ENCODE data around the gene RPS6KA2.
"Not testable (repeated sequence)": the region's sequence is repeated elsewhere in the genome, so short reads cannot be mapped to it uniquely, and the experiment has no call there.

The RPS6KA2 gene

DNA sequence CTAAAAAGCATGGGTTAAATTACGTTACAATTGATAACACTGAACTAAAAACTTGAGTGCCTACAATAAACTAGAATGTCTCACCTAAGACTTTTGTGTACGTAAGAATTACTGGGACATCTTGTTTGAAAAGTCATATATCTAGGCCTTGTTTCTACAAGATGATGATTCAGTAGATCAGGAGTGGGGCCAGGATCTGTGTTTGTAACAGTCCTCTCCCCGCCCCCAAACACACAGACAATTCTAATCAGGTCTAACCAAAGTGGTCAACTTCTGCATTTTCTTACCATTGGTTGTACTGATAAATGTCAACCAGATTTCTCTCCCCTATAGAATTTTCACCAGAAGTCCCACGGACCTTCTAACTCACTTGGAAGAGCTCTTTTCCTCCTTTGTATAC, 97.5 kb downstream of the RPS6KA2 start:
- DNase-seq (ENCODE audit: low spot score) = no peak

DNA sequence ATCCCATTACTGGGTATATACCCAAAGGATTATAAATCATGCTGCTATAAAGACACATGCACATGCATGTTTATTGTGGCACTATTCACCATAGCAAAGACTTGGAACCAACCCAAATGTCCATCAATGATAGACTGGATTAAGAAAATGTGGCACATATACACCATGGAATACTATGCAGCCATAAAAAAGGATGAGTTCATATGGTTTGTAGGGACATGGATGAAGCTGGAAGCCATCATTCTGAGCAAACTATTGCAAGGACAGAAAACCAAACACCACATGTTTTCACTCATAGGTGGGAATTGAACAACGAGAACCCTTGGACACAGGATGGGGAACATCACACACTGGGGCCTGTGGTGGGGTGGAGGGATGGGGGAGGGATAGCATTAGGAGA, 98.0 kb downstream of the RPS6KA2 start:
- not testable (repeated sequence) for DNase-seq (ENCODE audit: low spot score)

DNA sequence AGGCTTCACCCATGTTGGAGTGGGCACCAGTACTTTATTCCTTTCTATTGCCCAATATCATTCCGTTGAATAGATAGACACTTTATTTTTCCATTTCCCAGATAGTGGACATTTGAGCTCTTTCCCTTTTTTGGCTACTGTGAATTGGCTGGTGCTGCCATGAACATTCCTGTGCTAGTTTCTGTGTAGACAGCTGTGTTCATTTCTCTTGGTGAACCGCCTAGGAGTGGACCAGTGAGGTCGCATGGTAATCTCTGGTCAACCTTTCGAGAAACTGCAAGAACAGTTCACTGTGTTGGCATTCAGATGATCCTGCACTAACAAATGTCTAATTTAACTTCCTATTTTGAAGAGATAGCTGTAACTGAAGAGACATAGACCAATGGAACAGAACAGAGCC, 99.2 kb downstream of the RPS6KA2 start:
- no peak for DNase-seq (ENCODE audit: low spot score)

DNA sequence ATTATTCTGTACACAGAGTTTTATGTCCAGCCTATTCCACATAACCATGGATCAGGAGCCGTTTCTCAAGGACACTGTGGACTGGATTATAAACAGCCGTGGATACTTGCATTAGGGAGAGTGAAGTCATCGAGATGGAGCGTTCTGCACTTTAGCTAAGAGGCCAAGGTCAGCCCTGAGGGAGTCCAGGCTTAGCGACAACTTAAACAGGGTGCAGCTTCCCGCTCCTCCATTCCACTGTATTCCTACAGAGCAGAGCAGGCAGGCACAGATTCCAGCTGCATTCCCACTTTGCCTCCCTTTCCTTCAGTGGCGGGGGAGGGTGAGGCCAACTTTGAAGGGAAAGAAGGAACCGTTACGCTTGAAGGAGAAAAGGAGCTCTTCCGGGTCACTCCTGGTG, 100.1 kb downstream of the RPS6KA2 start:
- no peak for DNase-seq (ENCODE audit: low spot score)

DNA sequence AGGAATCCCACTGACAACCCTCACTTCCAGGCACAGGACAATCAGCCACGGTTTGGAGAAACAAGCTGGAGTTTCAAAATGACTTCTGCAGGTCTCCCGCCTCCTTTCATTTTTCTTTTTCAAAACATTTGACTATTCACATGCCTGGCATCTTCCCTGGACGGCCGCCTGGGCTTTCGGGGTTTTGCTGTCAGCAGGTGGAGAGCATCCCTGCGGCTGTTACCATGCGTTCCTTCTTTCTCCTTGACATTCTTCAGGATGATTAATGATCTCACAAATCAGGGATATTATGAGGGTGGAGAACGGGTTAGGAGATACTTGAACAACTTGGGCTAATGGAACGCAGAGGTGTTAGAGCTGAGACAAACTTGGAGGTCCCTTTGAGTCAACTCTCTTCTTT, 101.5 kb downstream of the RPS6KA2 start:
- DNase-seq (ENCODE audit: low spot score) = no peak

DNA sequence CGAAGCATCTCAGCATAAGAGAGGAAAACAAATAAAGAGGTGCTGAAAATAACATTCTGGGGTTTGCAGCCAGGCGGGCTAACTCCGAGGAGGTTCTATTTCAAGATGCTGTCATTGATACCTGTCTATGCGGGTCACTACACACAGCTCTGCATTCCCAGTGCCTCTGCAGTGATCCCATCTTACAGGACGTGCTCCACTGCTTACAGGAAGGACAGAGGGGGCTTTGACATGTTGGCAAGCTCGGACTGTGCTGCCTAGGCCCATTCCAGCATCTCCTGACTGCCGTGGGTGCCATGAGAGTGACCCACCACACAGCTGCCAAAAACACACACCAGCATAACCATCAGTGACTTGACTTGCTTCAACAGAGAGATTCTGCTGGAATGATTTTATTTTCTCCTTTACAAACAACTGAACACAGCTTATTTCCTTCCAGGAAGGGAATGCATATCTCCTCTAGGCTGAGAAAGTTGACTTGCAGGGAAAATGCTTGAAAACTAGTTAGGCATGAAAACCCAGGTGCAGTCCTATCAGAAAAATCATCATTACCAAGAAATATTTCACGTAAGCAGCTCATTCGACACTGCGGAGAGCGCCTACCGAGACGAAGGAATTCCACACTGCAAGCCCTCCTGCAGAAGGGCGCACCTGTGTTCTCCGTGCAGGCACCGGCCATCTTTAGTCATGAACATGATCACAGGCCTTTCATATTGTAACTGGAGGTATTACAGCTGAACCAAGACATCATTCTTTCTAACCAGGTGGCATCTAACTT, 103.1 kb downstream of the RPS6KA2 start:
- no peak for DNase-seq (ENCODE audit: low spot score)

DNA sequence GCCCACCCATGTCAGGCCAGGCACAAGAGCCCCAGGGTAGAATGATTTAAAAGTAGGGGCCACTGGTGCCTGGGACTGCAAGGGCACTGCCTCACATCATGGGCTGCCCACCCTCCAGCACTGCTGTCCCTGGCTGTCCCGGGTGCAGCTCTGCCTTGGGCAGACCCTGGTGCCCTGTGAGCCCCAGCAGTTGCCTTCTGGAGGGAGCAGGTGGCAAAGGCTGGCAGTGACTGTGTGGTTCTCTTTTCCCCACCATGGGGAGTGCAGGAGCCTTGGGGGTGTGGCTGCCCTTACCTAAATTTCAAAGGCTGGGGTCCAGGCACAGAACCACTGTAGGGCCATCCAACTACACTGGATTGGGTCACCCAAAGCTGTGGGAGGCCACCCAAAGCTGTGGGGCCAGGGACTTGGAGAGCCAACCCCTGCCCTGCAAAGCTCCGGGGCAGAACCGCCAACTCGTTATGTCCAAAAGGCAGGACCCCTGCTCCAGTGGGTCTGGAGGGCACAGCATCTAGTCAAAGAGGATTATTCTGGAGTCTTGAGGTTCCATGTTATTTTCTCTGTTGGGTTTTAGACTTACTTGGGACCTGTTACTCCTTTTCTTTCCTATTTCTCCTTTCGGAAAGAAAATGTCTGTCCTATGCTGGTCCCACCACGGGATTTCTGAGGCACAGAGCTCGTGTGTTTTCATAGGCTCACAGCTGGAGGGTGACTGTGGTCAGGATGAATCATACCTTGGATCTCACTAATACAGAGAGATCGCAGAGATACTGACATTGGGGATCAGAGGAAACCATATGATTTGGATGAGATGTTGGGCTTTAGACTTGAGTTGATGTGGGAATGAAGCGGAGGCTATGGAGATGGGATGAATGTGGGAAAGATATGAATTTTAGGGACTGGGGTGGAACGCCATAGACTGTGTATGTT, 105.9 kb downstream of the RPS6KA2 start:
- DNase-seq (ENCODE audit: low spot score) = no peak

DNA sequence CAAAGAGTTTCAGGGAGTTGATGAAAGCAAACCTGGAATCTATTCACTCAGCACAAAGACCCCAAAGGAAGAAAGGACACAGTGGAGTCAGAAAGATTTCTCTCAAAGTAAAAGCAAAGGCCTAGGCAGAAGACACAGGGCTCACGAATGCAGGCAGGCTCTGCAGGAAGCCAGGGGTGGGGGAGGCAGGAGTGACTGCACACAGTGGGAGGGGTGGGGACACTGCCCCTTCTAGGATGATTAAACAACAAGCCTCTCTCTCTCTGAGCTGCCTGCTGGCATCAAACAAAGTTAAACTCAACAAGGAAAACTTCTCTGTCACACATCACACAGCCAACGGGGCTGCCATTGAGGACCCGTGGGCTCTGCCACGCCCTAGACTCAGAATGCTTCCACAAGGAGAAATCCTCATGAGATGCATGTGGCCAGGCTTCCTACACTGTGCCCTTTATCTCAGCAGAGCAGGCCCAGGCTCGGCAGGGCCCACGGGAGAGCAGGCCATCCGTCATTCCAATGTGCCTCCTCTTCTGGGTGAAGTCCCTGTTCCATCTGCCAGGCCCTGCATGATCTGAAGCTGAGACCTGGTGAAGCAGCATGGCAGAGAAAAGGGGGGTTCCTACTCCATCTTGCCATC, 110.7 kb downstream of the RPS6KA2 start:
- DNase-seq (ENCODE audit: low spot score) = no peak

DNA sequence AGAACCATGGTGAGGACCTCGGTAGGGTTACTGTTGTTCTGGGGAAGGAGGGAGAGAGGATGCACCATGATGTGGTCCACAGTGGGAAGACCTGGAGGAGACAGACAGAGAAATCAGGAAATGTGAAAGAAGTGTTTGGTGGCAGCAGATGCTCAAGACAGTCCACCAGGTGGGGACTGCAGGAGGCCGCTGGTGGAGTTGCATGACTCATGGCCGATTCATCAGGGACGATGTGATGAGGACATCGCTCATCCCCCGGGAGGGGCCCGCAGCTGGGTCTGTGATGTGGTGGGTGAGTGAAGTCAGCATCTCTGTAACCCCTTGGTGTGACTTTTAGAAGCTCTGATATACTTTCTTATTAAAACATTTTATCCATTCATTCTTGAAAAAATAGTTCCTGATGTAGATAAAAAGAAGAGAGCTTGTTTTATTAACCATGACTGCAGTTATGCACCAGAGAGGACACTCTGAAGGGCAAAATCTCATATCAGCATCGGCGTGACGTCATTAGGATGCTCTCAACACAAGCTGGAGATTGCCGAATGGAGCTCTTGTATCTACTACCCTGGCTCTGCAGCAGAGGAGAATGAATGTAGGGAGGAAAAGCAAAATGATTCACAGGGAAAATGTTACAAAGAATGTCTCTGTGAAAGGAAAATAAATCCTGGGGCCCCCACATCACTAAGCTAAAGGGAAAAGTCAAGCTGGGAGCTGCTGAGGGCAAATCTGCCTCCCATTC, 111.8 kb downstream of the RPS6KA2 start:
- DNase-seq (ENCODE audit: low spot score) = no peak

DNA sequence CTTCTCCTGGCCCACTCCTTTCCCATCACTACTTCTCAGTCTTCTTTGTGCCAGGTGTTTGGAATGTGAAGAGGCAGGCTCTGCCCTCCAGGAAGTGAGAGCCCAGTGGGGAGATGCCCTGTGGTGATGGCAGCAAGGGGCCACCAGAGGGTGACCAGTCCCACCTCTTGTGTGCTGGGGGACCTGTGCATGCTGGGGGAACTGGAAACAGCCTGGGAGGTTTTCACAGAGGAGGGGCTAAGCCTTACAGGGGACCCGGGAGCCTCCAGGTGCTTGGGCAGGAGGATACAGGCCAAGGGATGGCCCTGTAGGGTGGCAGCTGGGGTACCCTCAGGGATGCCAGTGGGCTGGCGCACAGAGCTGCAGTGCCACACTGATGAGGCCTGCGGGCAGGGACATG, 112.9 kb downstream of the RPS6KA2 start:
- DNase-seq (ENCODE audit: low spot score) = no peak

DNA sequence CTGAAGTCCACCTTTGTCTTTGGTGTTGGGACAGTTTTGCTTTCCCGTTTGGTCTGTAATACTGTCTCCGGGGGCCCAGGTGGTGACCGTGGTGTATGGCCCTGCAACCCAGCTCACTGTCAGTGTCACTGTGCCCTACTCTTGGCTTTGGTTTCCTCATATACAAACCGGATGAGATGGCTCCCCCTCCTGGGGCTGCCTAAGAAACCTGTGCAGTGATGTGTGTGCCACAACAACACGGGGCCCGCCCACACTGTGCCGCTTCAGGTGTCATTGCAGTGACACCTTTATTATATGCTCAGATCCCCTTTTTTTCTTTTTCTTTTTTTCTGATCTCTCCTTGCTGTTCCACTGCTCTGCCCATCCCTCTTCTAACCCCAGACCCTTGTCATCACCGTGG, 114.5 kb downstream of the RPS6KA2 start:
- no peak for DNase-seq (ENCODE audit: low spot score)

DNA sequence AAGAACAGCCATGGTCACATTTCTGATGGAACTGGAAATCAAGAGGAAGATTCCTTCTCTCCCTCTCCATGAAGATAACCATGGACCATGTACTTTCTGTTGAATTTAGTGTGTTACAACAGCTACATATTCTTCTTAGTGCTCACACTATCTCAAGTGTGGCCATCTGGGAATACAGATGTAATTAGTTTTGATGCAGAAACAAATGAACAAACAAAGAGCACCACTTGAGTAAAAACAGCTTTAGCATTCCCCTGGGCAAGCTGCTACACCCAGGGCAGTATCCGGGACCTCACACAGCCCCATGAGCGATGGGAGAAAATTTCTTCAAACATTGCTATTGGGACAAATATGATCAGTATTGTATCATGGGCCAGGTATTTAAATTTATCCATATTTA, 115.7 kb downstream of the RPS6KA2 start:
- no peak for DNase-seq (ENCODE audit: low spot score)

DNA sequence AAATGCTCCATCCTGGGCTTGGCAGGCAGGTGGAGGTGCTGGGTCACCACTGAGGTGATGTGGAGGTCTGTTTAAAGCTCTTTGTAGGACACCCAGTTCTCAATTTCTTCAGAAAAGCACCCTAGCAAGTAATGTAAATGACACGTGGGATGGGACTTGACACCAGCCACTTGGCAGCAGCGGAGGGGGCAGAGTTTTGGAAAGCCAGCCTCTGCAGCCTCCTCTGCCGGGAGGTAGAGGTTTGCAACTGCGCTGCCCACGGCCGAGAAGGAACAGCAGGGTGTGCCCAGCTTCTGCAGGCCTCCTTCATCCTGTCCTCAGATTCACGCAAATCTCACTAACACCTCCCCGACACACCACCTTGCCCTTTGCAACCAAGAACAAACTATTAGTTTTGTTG, 117.9 kb downstream of the RPS6KA2 start:
- DNase-seq (ENCODE audit: low spot score) = no peak

DNA sequence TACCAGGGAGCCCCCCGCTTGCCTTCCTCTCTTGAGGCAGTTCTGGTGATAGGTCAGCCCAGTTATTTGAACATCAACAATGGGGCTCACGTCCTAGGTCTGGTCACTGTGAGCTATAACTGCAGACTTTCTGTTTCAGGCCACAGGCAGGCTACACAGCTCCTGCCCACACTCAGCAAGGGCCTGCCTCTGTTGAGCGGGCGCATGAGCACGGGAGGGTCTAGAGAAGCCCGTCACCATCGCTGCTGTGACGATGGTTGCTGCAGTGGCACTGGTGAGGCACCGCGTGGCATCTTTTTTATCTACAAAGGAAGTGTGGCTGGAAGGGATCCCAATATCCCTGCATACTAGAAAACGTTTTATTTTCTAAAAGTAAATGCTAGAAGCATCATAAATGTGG, 118.3 kb downstream of the RPS6KA2 start:
- DNase-seq (ENCODE audit: low spot score) = no peak

DNA sequence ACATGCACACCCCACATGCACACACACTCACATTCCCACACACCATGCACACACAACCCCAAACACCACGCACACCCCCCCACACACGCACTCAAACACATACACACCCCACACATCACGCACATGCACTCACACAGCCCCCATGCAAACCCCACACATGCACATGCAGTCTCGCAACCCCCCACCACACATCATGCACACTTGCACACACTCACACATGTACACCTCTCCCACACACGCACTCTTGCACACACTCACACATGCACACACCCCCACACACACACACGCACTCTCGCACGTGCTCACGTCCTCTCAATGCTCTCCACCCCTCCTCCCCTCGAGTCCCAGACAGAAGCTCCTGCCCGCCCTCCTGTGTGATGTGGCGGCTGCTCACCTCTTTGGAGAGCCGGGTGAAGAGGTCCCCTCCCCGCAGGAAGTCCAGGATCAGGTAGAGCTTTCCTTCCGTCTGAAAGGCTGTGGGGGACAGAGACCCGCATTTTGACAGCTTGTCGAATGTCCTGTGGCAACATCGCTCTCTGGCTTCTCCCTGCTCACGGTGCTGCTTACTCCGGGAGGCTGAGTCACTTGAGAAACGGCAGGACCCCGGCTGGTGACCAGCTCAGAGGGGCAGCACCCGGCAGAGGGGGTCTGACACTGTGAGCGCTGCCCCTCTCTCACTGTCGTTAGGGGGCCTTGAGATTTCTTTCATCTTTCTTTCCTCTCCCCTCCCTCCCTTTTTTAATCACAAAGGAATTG, 119.1 kb downstream of the RPS6KA2 start:
- DNase-seq (ENCODE audit: low spot score) = no peak

DNA sequence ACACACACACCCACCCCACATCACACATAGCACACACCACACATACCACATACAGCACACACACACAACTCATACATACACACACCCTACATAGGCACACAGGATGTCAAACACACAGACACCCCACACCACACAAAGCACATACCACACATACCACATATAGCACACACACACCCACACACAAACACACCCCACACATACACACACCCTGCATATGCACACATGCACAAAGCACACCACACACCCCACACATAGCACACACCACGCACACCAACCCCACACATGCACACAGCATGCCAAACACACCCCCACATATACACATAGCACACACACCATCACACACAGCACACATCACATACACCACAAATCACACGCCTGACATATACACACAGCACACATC, 119.7 kb downstream of the RPS6KA2 start:
- DNase-seq (ENCODE audit: low spot score) = no peak

DNA sequence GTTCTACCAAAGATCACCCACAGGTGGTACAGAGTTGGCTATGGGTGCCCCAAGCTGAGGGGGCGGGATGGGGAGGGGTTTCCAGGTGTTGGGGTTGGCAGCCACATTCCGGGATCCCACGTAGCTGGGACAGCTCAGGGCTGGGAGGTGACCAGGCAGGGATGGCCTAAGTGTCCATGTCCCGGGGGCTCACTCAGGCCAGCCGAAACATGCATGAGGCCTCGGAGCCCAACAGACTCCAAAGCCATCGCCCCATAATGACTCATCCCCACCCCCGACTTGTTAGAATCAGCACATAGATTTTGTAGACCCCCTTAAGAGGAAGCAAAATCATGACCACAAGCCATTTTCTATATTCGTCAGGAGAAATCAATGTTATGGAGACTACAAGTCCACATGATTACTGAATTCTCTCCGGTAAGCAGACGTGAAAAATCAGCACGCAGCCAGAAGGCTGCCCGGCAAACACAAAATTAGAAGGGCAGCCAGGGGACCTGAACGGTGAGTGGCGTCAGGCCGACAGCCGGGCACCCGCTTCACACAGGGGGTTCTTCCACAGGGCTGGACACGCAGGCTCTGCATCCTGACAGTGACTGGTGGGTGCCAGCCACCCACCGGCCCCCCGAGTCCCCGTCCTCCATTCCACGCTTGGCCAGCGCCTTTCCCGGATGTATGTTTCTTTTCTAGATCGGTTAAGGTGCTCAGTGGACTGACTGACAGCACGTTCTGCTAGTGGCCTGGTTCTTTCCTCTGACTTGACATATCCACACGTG, 121.7 kb downstream of the RPS6KA2 start:
- no peak for DNase-seq (ENCODE audit: low spot score)

DNA sequence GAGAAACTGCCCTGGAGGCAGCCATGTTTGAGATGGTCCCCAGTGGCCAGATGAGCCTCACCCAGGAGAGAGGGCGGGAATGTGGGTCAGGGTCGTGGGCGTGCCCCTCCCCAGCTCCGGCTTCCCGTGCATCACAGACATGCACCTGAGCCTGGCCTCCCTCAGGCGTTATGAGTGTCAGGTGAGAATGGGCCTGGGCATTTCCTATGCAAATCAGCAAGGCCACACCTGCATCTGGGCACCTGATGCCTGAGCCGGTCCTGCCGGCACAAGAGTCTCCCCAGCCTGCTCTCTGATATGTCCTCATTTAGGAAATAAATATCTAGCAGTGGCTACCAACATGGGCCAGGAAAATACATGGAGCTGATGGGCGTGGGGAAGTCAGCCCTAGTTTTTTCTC, 123.0 kb downstream of the RPS6KA2 start:
- DNase-seq (ENCODE audit: low spot score) = no peak

DNA sequence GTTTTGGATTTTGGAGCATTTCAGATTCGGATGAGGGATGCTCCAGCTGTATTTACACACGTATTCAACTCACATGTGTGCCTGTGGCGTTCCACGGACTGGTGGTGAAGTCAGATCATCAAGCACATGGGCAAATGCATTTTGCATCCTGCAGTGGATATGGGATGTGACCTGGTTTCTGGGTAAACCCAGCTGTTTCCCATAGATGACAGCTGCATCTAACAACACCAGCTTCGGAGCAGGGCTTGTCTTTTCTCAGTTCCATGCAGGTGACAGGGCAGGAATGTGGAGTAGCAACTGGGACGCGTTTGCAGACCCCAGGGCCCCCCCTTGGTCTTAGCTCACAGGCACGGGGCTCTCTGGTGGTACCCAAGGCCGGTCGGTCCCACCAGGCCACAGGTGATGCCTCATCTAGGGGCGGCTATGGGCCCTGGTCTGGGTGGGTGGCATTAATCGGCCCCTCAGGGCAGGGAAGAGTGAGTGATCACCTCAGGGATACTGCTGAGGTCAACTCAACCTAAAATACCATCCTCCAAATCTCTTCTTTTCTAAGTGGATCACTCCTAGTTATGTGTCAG, 123.8 kb downstream of the RPS6KA2 start:
- no peak for DNase-seq (ENCODE audit: low spot score)

DNA sequence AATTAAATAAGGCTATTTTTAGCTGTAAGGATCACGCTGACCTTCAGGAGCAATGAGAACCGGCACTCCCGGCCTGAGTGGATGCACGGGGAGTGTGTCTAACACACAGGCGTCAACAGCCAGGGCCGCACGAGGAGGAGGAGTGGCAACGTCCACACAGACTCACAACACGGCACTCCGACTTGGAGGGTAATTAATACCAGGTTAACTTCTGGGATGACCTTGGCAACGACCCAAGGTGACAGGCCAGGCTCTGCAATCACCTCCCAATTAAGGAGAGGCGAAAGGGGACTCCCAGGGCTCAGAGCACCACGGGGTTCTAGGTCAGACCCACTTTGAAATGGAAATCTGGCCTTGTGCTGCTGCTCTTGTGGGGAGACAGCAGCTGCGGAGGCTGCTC, 124.6 kb downstream of the RPS6KA2 start:
- DNase-seq (ENCODE audit: low spot score) = no peak
